ENCODE data around the gene FHOD3. TPM values are rescaled to one million over a fixed set of nuclear protein-coding genes. Genes with fewer than 3 reads are reported as not detected.

FHOD3 gene
- total and polyA plus RNA-seq, 10 donors = 1.2 to 2.7 (median 1.9) TPM

GRCh38 chr18:36772241-36772723, 474.8 kb downstream of the FHOD3 start:
- 77 to 83% (median 80%) methylated on average over 4 of the region's 4 CpGs for WGBS, 5 donors
- Histone ChIP-seq H3K4me1 (no peaks in the 10 kb centered on the region), H3K36me3 (no peaks in the 10 kb centered on the region), H3K27me3 (replicated peaks in 1 of 7) (no peaks in the 10 kb centered on the region), H3K4me3 (no peak overlapping the region), H3K9me3 (no peaks in the 10 kb centered on the region), H3K27ac (no peak overlapping the region)
- TF ChIP-seq CTCF (IDR thresholded peaks at IDR 0.05 in 8 of 11, conservative IDR thresholded peaks at IDR 0.05 in 3 of 11) (no peak), POLR2AphosphoS5 (IDR thresholded peaks at IDR 0.05) (no peak), POLR2A (IDR thresholded peaks at IDR 0.05) (no peak)
- no peak for DNase-seq
- intact Hi-C loops (cut with DNase I; ENCODE audit: low total_unique reads) = no loop called here

- TF ChIP-seq POLR2A (IDR thresholded peaks at IDR 0.05) (no peak), POLR2AphosphoS5 (IDR thresholded peaks at IDR 0.05) (no peak), CTCF (IDR thresholded peaks at IDR 0.05 in 8 of 11, conservative IDR thresholded peaks at IDR 0.05 in 3 of 11) (no peak)
- DNase-seq = no peak
- Histone ChIP-seq H3K36me3 (peaks cover 0 to 12% (median 0%) of the 10 kb centered on the region in 6 donors), H3K27me3 (replicated peaks in 1 of 7) (no peaks in the 10 kb centered on the region), H3K9me3 (no peaks in the 10 kb centered on the region), H3K4me3 (no peak overlapping the region), H3K4me1 (no peaks in the 10 kb centered on the region), H3K27ac (no peak overlapping the region)
- intact Hi-C loops (cut with DNase I; ENCODE audit: low total_unique reads) = no loop called here
- WGBS, 5 donors = 89 to 98% (median 93%) methylated on average over 4 of the region's 4 CpGs
Observed at GRCh38 chr18:36775396-36775795, 477.9 kb downstream of the FHOD3 start.

GRCh38 chr18:36776650-36777049, 479.1 kb downstream of the FHOD3 start:
- intact Hi-C loops (cut with DNase I; ENCODE audit: low total_unique reads) = no loop called here
- Histone ChIP-seq H3K4me3 (no peak overlapping the region), H3K27me3 (replicated peaks in 1 of 7) (no peaks in the 10 kb centered on the region), H3K27ac (no peak overlapping the region), H3K4me1 (no peaks in the 10 kb centered on the region), H3K9me3 (no peaks in the 10 kb centered on the region), H3K36me3 (peaks cover 0 to 14% (median 5%) of the 10 kb centered on the region in 6 donors)
- no peak for DNase-seq
- WGBS, 5 donors = 85 to 95% (median 91%) methylated on average over 5 of the region's 5 CpGs
- TF ChIP-seq CTCF (IDR thresholded peaks at IDR 0.05 in 8 of 11, conservative IDR thresholded peaks at IDR 0.05 in 3 of 11) = no peak

GRCh38 chr18:36777566-36777965, 480.1 kb downstream of the FHOD3 start:
- WGBS, 5 donors = 81 to 100% (median 95%) methylated on average over 1 of the region's 1 CpG
- H3K9me3 ChIP-seq = no peaks in the 10 kb centered on the region
- H3K4me1 ChIP-seq = no peaks in the 10 kb centered on the region
- intact Hi-C loops (cut with DNase I; ENCODE audit: low total_unique reads) = no loop called here
- H3K4me3 ChIP-seq = no peak overlapping the region
- DNase-seq = no peak
- TF ChIP-seq CTCF (IDR thresholded peaks at IDR 0.05 in 8 of 11, conservative IDR thresholded peaks at IDR 0.05 in 3 of 11) (no peak), POLR2A (IDR thresholded peaks at IDR 0.05) (no peak)
- H3K27ac ChIP-seq = no peak overlapping the region
- H3K27me3 ChIP-seq (replicated peaks in 1 of 7) = no peaks in the 10 kb centered on the region
- peaks cover 0 to 16% (median 5%) of the 10 kb centered on the region in 6 donors for H3K36me3 ChIP-seq

Data from spleen (tissue), 11 donors.